Body of pancreas (tissue), 4 donors: ENCODE results near the gene ENOX2. TPM values are rescaled to one million over a fixed set of nuclear protein-coding genes. Genes with fewer than 3 reads are reported as not detected.

ENCODE experiments used
- ATAC-seq: fragments of 150-250 bp; one replicate; pipeline ENCODE4 v1.9.1; 2016
- DNase-seq, 4 donors: peaks; one replicate each; pipeline ENCODE4 v3.0.0-alpha.2; 2019
- H3K27ac ChIP-seq, 4 donors: fragments of 200-600 bp; sonication (generic); 1 replicate in 3 of 4; 2 replicates in 1 of 4; pipeline versions ENCODE4 v1.5.1 to v1.6.1; 2016 to 2019; ENCODE audit warnings: mild to moderate bottlenecking in 1 of 4, mixed read lengths in 1 of 4, moderate library complexity in 1 of 4
- H3K27me3 ChIP-seq, 2 donors: fragments of 200-600 bp; sonication (generic); one replicate each; pipeline ENCODE4 v1.6.0; 2016; ENCODE audit warnings: mild to moderate bottlenecking in 1 of 2
- H3K36me3 ChIP-seq, 2 donors: fragments of 200-600 bp; sonication (generic); replicated peaks in 1 of 2; 2 replicates each; pipeline ENCODE4 v1.5.1; 2016; ENCODE audit warnings: low read depth in 2 of 2; ENCODE audit not compliant: insufficient read depth in 1 of 2
- H3K4me1 ChIP-seq: fragments of 200-600 bp; sonication (generic); one replicate; pipeline ENCODE4 v1.6.0; 2016
- H3K4me3 ChIP-seq, 2 donors: fragments of 200-600 bp; sonication (generic); 1 replicate in 1 of 2; 2 replicates in 1 of 2; pipeline ENCODE4 v1.5.1; 2016 to 2019
- H3K9me3 ChIP-seq, 3 donors: fragments of 200-600 bp; sonication (generic); 1 replicate in 2 of 3; 2 replicates in 1 of 3; pipeline ENCODE4 v1.5.1; 2016
- POLR2A ChIP-seq, 3 donors: fragments of 450-650 bp; IDR thresholded peaks; one replicate each; pipeline ENCODE4 v1.6.1; 2016; ENCODE audit warnings: antibody characterized with exemption in 3 of 3, mild to moderate bottlenecking in 2 of 3
- WGBS, 2 donors: methylation state at CpG; one replicate each; pipeline ENCODE4 v1.1.5; 2017; 5-methylcytosine and 5-hydroxymethylcytosine counted together
- intact Hi-C: fragments of 100-400 bp; cut with DNase I; formaldehyde crosslinking; loops from one replicate; pipeline ENCODE4 v1.15.1; 2023
- total RNA-seq, 2 donors: library from RNA; depleted of rRNA; stranded (reverse); fragments of >200 nt; gene quantifications; one replicate each; pipeline ENCODE4 v1.1.0, GENCODE V29; 2016
- TF ChIP-seq, protein P1 (sequence below), 7 experiments: fragments of 450-650 bp in 4 of 7; fragments of 200-600 bp in 3 of 7; sonication (generic) in 3 of 7; IDR thresholded peaks; one replicate each; pipeline ENCODE4 v1.5.1; 2016 to 2019; ENCODE audit warnings: antibody characterized with exemption in 7 of 7

The ENOX2 gene
- total RNA-seq, 2 donors from 2014 or later: 7.9 to 9.1 TPM

DNA sequence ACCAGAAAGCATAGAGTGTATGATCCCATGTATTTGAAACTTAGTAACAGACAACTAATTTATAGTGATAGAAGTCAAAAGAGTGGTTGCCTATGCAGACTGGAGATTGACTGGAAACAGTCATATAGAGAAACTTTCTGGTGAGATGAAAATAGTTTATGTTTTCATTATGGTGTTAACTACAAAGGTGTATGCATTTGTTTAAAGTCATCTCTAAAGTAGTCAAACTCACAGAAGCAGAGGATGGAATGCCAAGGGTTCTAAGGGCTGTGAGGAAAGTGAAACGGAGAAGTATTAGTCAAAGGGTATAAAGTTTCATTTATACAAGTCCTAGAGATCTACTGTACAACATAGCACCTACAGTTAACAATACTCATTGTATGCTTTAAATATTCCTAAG lies 45.8 kb downstream of the ENOX2 start:
- 84 to 94% methylated on average over 1 of the region's 1 CpG for WGBS, 2 donors
- ATAC-seq: no peak
- H3K27me3 ChIP-seq: no peaks in the 10 kb centered on the region
- no peaks in the 10 kb centered on the region for H3K36me3 ChIP-seq
- H3K27ac ChIP-seq: no peak overlapping the region
- no peak for DNase-seq
- no peaks in the 10 kb centered on the region for H3K4me1 ChIP-seq
- intact Hi-C loops: no loop called here
- H3K9me3 ChIP-seq: no peaks in the 10 kb centered on the region
- no peak overlapping the region for H3K4me3 ChIP-seq
- TF ChIP-seq, protein P1, sequence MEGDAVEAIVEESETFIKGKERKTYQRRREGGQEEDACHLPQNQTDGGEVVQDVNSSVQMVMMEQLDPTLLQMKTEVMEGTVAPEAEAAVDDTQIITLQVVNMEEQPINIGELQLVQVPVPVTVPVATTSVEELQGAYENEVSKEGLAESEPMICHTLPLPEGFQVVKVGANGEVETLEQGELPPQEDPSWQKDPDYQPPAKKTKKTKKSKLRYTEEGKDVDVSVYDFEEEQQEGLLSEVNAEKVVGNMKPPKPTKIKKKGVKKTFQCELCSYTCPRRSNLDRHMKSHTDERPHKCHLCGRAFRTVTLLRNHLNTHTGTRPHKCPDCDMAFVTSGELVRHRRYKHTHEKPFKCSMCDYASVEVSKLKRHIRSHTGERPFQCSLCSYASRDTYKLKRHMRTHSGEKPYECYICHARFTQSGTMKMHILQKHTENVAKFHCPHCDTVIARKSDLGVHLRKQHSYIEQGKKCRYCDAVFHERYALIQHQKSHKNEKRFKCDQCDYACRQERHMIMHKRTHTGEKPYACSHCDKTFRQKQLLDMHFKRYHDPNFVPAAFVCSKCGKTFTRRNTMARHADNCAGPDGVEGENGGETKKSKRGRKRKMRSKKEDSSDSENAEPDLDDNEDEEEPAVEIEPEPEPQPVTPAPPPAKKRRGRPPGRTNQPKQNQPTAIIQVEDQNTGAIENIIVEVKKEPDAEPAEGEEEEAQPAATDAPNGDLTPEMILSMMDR (IDR thresholded peaks at IDR 0.05): no peak
- TF ChIP-seq POLR2A (IDR thresholded peaks at IDR 0.05): no peak

DNA sequence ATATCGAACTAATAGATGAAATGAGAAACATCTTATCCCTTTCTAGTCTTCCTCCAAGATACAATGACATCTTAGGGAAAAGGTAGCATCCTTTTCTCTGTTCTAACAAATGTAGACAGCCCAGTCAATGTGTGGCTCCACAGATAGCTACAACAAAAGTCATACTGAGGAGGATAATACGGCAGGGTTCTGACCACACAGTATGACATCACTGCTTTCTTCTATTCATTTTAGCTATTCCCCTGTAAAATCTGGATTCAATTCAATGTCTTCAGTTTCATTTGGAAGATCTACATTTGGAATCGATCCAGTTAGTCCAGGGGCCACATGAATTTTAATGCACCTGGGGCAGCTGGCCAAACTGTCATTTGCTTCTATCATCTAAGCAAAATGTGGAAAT lies 51.4 kb downstream of the ENOX2 start:
- Histone ChIP-seq H3K27me3 (no peaks in the 10 kb centered on the region), H3K4me1 (no peaks in the 10 kb centered on the region), H3K9me3 (no peaks in the 10 kb centered on the region), H3K36me3 (no peaks in the 10 kb centered on the region), H3K4me3 (no peak overlapping the region), H3K27ac (no peak overlapping the region)
- ATAC-seq (no peak), DNase-seq (no peak)
- 85 to 94% methylated on average over 3 of the region's 3 CpGs for WGBS, 2 donors
- intact Hi-C loops: no loop called here
- TF ChIP-seq POLR2A (IDR thresholded peaks at IDR 0.05): no peak
- TF ChIP-seq, protein P1 (IDR thresholded peaks at IDR 0.05): no peak

DNA sequence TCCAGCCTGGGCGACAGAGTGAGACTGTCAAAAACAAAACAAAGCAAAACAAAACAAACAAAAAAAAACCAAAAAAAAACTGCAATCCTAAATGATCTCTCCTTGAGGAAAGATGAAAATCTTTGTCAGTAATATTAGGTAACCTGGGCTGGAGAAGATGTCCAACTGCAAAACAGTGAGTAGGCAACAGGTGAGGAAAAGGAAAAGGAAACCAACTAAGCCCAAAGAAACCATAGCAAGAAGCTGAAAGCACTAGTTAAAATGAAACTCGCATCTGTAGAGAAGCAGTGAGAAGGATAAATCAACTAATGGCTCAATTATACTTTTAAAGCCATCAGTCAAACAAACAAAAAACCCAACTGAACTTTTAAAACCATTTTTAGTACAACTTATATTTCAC lies 54.2 kb downstream of the ENOX2 start:
- no peak for TF ChIP-seq POLR2A (IDR thresholded peaks at IDR 0.05)
- TF ChIP-seq, protein P1 (IDR thresholded peaks at IDR 0.05): no peak
- DNase-seq: no peak
- Histone ChIP-seq H3K4me1 (no peaks in the 10 kb centered on the region), H3K36me3 (no peaks in the 10 kb centered on the region), H3K9me3 (no peaks in the 10 kb centered on the region), H3K27ac (no peak overlapping the region), H3K4me3 (no peak overlapping the region), H3K27me3 (no peaks in the 10 kb centered on the region)
- no peak for ATAC-seq
- intact Hi-C loops: no loop called here
- WGBS, 2 donors: 77 to 100% methylated on average over 2 of the region's 2 CpGs

DNA sequence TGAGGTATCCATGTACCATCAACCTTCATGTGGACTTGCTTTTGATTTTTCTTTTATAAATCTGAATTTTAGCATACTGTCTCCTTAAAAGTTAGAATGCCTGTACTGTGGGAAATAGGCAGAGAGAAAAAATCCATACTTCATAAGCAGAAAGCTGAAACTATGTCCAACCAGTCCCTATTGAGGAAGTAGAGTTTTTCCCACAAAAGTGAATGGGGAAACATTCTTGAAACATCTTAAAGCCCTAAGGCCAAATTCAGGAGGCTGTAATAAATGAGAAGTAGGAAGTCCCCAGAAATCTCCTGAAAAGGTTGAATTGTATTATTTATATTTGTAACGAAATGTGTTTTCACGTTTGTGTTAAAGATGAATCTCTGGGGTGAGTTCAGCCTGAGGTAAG lies 56.3 kb downstream of the ENOX2 start:
- Histone ChIP-seq H3K4me1 (no peaks in the 10 kb centered on the region), H3K9me3 (no peaks in the 10 kb centered on the region), H3K36me3 (no peaks in the 10 kb centered on the region), H3K27ac (no peak overlapping the region), H3K27me3 (no peaks in the 10 kb centered on the region), H3K4me3 (no peak overlapping the region)
- no peak for ATAC-seq
- 55 to 76% methylated on average over 2 of the region's 2 CpGs for WGBS, 2 donors
- TF ChIP-seq, protein P1 (IDR thresholded peaks at IDR 0.05): no peak
- no peak for TF ChIP-seq POLR2A (IDR thresholded peaks at IDR 0.05)
- no peak for DNase-seq
- intact Hi-C loops: no loop called here

DNA sequence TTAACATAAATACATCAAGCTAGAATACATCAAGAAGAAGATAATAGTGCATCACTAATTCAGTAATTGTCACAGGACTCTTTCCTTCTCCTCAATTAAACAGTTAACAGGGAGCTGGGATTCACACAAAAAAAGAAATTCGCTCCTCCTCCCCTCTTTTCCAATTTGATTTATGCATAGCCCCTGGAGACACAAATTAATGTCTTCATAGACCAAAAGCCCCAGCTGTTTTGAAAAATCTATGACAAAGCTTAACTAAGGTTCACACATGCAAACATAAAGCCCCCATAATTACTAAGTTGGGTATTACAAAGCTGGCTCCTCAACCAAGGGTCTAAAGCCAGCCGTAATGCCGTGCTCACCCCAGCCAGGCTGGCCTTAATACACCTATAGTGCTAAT lies 61.2 kb downstream of the ENOX2 start:
- DNase-seq: no peak
- WGBS, 2 donors: 96 to 100% methylated on average over 3 of the region's 3 CpGs
- no peak for TF ChIP-seq POLR2A (IDR thresholded peaks at IDR 0.05)
- TF ChIP-seq, protein P1 (IDR thresholded peaks at IDR 0.05): no peak
- H3K9me3 ChIP-seq: no peaks in the 10 kb centered on the region
- no peaks in the 10 kb centered on the region for H3K36me3 ChIP-seq
- H3K27ac ChIP-seq: no peak overlapping the region
- ATAC-seq: no peak
- no peaks in the 10 kb centered on the region for H3K27me3 ChIP-seq
- intact Hi-C loops: no loop called here
- H3K4me1 ChIP-seq: no peaks in the 10 kb centered on the region
- H3K4me3 ChIP-seq: no peak overlapping the region
